ENCODE data around the gene CORO7.
A peak's percentile ranks its signal among the peaks of the same experiment; 100 is the strongest.

The CORO7 gene

GRCh38 chr16:4428500-4428899 is 12.1 kb upstream of the CORO7 start:
- peak overlapping the region in 1 of 21 experiments; percentile 12 for H3K27ac ChIP-seq
- H3K4me3 ChIP-seq, result no peak overlapping the region

GRCh38 chr16:4426722-4427372 is 10.5 kb upstream of the CORO7 start:
- Histone ChIP-seq H3K27ac (peak overlapping the region in 12 of 21 experiments; percentile 87 to 99 (median 96)), H3K4me3 (peak overlapping the region; percentile 61 to 99 (median 84))

GRCh38 chr16:4426021-4426684 is 9.8 kb upstream of the CORO7 start:
- Histone ChIP-seq H3K27ac (peak overlapping the region in 20 of 21 experiments; percentile 74 to 99 (median 96)), H3K4me3 (peak overlapping the region; percentile 61 to 99 (median 84))

GRCh38 chr16:4425378-4426020 is 9.1 kb upstream of the CORO7 start, which contains the start of gene DNAJA3:
Gene DNAJA3, plus strand, starts transcription at chr16:4425868. Its CDS starts 14 bp downstream, at chr16:4425882.
- Histone ChIP-seq H3K4me3 (peak within 1 kb of the TSS; percentile 61 to 99 (median 84)), H3K27ac (peak within 1 kb of the TSS in 20 of 21 experiments; percentile 74 to 99 (median 96))

GRCh38 chr16:4420505-4421105 is 4.2 kb upstream of the CORO7 start:
- Histone ChIP-seq H3K4me3 (no peak overlapping the region), H3K27ac (no peak overlapping the region)

GRCh38 chr16:4419402-4419959 is 3.1 kb upstream of the CORO7 start:
- Histone ChIP-seq H3K27ac (peak overlapping the region in 1 of 21 experiments; percentile 35), H3K4me3 (no peak overlapping the region)

- peak overlapping the region; percentile 55 to 98 (median 91) for H3K27ac ChIP-seq
- peak overlapping the region; percentile 71 to 99 (median 93) for H3K4me3 ChIP-seq
Measured at GRCh38 chr16:4415538-4416199, 727 bp downstream of the CORO7 start.

- H3K4me3 ChIP-seq, result peak overlapping the region in 1 of 7 experiments; percentile 96
- H3K27ac ChIP-seq, result peak overlapping the region in 10 of 21 experiments; percentile 32 to 98 (median 92)
Measured at GRCh38 chr16:4414187-4414917, 2.0 kb downstream of the CORO7 start.

- no peak overlapping the region for H3K27ac ChIP-seq
- H3K4me3 ChIP-seq, result no peak overlapping the region
Measured at GRCh38 chr16:4412854-4413253, 3.5 kb downstream of the CORO7 start.

GRCh38 chr16:4412159-4412558 is 4.2 kb downstream of the CORO7 start:
- no peak overlapping the region for H3K27ac ChIP-seq

GRCh38 chr16:4411684-4412083 is 4.7 kb downstream of the CORO7 start:
- no peak overlapping the region for H3K4me3 ChIP-seq
- peak overlapping the region in 1 of 21 experiments; percentile 3 for H3K27ac ChIP-seq

More at GRCh38 chr16:4412159-4412558, 4.2 kb downstream of the CORO7 start:
- no peak overlapping the region for H3K4me3 ChIP-seq

- Histone ChIP-seq H3K27ac (no peak overlapping the region), H3K4me3 (no peak overlapping the region)
Measured at GRCh38 chr16:4410335-4411075, 5.9 kb downstream of the CORO7 start.

- Histone ChIP-seq H3K27ac (no peak overlapping the region), H3K4me3 (no peak overlapping the region)
Measured at GRCh38 chr16:4409081-4409932, 7.1 kb downstream of the CORO7 start.

- no peak overlapping the region for H3K4me3 ChIP-seq
- no peak overlapping the region for H3K27ac ChIP-seq
Measured at GRCh38 chr16:4408323-4408690, 8.1 kb downstream of the CORO7 start.

GRCh38 chr16:4407543-4408322 is 8.7 kb downstream of the CORO7 start:
- Histone ChIP-seq H3K4me3 (no peak overlapping the region), H3K27ac (no peak overlapping the region)

- H3K4me3 ChIP-seq, result no peak overlapping the region
- no peak overlapping the region for H3K27ac ChIP-seq
Measured at GRCh38 chr16:4404967-4405696, 11.3 kb downstream of the CORO7 start.

Measured in skin epidermis (tissue), 12 donors.